ENCODE measurements around the gene CELSR3.

DNA sequence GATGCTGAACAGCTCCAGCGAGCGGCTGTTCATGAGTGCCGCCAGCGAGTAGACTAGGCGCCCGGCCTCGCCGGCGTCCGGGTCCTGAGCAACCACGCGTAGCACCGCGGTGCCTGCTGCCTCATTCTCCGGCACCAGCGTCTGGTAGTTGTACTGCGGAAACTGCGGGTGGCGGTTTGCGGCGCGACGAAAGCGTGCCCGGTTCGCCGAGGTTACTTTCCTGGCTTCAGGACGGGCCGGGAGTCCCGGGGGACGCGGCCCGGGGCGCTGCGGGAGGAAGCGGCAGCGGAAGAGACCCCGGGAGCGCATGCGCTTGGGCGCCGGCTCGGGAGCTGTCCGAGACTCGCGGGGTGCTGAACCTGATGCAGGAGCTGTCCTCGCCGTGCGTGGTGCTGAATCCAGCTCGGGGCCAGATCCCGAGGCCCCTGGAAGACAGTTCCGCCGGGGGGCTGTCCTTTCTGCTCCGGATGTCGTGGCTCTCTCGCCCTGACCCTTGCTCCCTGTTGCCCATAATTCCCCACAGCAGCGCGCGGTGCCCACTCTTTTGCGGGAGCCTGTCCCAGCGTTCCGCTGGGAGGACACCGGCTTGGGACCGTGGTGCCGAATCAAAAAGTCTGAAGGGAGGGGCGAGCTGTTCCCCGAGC, 1.1 kb downstream of the CELSR3 start:
- TF ChIP-seq, protein P1, sequence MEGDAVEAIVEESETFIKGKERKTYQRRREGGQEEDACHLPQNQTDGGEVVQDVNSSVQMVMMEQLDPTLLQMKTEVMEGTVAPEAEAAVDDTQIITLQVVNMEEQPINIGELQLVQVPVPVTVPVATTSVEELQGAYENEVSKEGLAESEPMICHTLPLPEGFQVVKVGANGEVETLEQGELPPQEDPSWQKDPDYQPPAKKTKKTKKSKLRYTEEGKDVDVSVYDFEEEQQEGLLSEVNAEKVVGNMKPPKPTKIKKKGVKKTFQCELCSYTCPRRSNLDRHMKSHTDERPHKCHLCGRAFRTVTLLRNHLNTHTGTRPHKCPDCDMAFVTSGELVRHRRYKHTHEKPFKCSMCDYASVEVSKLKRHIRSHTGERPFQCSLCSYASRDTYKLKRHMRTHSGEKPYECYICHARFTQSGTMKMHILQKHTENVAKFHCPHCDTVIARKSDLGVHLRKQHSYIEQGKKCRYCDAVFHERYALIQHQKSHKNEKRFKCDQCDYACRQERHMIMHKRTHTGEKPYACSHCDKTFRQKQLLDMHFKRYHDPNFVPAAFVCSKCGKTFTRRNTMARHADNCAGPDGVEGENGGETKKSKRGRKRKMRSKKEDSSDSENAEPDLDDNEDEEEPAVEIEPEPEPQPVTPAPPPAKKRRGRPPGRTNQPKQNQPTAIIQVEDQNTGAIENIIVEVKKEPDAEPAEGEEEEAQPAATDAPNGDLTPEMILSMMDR (IDR thresholded peaks at IDR 0.05) = no peak
- peak; percentile 41 to 78 for TF ChIP-seq POLR2AphosphoS5 (IDR thresholded peaks at IDR 0.05)
